Measurements from ENCODE around the gene LENG9.

DNA sequence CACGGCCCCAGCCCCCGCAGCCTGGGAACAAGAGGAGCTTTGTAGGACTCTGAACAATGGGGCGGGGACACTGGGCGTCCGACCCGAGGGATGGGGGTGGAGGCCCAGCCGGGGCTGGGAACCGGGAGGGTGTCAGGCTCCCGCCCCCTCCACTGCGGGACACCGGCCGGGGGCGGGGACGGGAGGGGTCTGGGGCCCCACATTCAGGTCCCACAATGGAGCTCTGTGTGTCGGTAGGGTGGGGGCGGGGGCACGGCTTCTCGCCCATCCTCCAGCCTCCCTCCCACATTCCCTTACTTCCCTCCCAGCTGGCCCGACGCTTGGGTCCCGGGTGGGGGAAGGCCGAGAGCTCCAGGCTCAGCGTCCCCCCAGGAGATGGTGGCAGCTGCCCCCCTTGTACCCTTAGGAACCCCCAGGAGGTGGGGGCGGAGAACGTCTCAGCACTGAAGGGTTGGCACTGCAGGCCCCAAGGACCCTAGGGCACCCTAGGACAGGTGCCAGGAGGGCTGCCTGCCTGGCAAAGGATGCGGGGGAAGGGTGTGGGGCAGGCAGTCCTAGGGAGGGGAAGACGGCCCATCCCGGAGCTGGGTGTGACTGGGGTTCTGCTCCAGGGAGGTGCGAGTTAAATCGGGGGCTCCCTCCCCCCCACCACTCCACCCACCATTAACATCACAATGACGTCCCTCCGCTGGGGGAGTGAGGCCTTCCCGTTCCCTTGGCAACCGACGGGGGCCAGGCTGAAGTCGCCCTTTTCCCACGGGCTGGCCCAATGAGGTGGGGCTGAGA, 43.0 kb downstream of the LENG9 start:
- TF ChIP-seq CTCF (IDR thresholded peaks at IDR 0.05 in 8 of 11, conservative IDR thresholded peaks at IDR 0.05 in 3 of 11): no peak
- no peak for TF ChIP-seq POLR2A (IDR thresholded peaks at IDR 0.05)
